ENCODE measurements around the gene NRDC. TPM values are rescaled to one million over a fixed set of nuclear protein-coding genes. Genes with fewer than 3 reads are reported as not detected.

The NRDC gene
- total and polyA plus RNA-seq, 2 experiments from 2014 or later = 129 to 217 TPM

DNA sequence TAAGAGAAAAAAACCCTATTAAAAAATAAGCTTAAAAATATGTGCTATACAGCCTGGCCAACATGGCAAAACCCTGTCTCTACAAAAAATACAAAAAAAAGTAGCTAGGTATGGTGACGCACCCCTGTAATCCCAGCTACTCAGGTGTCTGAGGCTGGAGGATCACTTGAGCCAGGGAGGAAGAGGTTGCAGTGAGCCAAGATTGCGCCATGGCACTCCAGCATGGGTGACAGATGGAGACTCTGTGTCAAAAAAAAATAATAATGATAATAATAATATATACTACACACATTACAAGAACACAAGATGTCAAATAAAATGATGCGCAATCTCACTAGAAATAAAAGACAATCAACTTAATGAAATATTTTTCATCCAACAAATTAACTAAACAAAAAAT lies 22.9 kb downstream of the NRDC start:
- H3K27ac ChIP-seq (ENCODE audit: low read depth) = no peak overlapping the region
- H3K4me2 ChIP-seq = no peak overlapping the region
- H3K4me3 Mint-ChIP-seq = no peak overlapping the region
- DNase-seq (ENCODE audit: low spot score) = no peak
- H3K27ac Mint-ChIP-seq = no peak overlapping the region
- no peaks in the 10 kb centered on the region for H3K9me3 Mint-ChIP-seq
- no peak overlapping the region for H3K4me3 ChIP-seq
- H3K36me3 ChIP-seq (ENCODE audit: insufficient read depth) = no peaks in the 10 kb centered on the region
- no peaks in the 10 kb centered on the region for H3K9me2 ChIP-seq (ENCODE audit: insufficient read depth)
- no peaks in the 10 kb centered on the region for H3F3A ChIP-seq (replicated peaks; ENCODE audit: low read depth)
- H3K79me2 ChIP-seq (replicated peaks; ENCODE audit: insufficient read depth) = peaks cover 73% of the 10 kb centered on the region
- peaks cover 40% of the 10 kb centered on the region for H3K4me1 ChIP-seq (ENCODE audit: insufficient read depth)
- H3K4me1 Mint-ChIP-seq = peaks cover 36% of the 10 kb centered on the region; the same call in 2 of the 3 replicates
- H4K20me1 ChIP-seq (replicated peaks; ENCODE audit: insufficient read depth) = peaks cover 9% of the 10 kb centered on the region; the same call in 1 of the 2 replicates
- peaks cover 21% of the 10 kb centered on the region for H3K36me3 Mint-ChIP-seq (ENCODE audit: low read depth)
- no peaks in the 10 kb centered on the region for H3K27me3 ChIP-seq (ENCODE audit: insufficient read depth)
- H2AFZ ChIP-seq = no peak overlapping the region
- TF ChIP-seq, protein P1, sequence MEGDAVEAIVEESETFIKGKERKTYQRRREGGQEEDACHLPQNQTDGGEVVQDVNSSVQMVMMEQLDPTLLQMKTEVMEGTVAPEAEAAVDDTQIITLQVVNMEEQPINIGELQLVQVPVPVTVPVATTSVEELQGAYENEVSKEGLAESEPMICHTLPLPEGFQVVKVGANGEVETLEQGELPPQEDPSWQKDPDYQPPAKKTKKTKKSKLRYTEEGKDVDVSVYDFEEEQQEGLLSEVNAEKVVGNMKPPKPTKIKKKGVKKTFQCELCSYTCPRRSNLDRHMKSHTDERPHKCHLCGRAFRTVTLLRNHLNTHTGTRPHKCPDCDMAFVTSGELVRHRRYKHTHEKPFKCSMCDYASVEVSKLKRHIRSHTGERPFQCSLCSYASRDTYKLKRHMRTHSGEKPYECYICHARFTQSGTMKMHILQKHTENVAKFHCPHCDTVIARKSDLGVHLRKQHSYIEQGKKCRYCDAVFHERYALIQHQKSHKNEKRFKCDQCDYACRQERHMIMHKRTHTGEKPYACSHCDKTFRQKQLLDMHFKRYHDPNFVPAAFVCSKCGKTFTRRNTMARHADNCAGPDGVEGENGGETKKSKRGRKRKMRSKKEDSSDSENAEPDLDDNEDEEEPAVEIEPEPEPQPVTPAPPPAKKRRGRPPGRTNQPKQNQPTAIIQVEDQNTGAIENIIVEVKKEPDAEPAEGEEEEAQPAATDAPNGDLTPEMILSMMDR (conservative IDR thresholded peaks at IDR 0.05; ENCODE audit: low read depth in 2 of 2) = no peak
- no peak for TF ChIP-seq EZH2 (IDR thresholded peaks at IDR 0.05; ENCODE audit: low read depth, unreplicated experiment)
- no peak for TF ChIP-seq CREB1 (CRISPR knock-in tag; IDR thresholded peaks at IDR 0.05; ENCODE audit: low read depth)
- no peak for TF ChIP-seq EZH2phosphoT487 (IDR thresholded peaks at IDR 0.05; ENCODE audit: unreplicated experiment)
- TF ChIP-seq ZNF114 (CRISPR knock-in tag; IDR thresholded peaks at IDR 0.05) = no peak
- TF ChIP-seq, protein P2, sequence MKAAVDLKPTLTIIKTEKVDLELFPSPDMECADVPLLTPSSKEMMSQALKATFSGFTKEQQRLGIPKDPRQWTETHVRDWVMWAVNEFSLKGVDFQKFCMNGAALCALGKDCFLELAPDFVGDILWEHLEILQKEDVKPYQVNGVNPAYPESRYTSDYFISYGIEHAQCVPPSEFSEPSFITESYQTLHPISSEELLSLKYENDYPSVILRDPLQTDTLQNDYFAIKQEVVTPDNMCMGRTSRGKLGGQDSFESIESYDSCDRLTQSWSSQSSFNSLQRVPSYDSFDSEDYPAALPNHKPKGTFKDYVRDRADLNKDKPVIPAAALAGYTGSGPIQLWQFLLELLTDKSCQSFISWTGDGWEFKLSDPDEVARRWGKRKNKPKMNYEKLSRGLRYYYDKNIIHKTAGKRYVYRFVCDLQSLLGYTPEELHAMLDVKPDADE (IDR thresholded peaks at IDR 0.05) = no peak
- TF ChIP-seq ZNF331 (CRISPR knock-in tag; IDR thresholded peaks at IDR 0.05; ENCODE audit: low read depth) = no peak
- TF ChIP-seq, protein P3, sequence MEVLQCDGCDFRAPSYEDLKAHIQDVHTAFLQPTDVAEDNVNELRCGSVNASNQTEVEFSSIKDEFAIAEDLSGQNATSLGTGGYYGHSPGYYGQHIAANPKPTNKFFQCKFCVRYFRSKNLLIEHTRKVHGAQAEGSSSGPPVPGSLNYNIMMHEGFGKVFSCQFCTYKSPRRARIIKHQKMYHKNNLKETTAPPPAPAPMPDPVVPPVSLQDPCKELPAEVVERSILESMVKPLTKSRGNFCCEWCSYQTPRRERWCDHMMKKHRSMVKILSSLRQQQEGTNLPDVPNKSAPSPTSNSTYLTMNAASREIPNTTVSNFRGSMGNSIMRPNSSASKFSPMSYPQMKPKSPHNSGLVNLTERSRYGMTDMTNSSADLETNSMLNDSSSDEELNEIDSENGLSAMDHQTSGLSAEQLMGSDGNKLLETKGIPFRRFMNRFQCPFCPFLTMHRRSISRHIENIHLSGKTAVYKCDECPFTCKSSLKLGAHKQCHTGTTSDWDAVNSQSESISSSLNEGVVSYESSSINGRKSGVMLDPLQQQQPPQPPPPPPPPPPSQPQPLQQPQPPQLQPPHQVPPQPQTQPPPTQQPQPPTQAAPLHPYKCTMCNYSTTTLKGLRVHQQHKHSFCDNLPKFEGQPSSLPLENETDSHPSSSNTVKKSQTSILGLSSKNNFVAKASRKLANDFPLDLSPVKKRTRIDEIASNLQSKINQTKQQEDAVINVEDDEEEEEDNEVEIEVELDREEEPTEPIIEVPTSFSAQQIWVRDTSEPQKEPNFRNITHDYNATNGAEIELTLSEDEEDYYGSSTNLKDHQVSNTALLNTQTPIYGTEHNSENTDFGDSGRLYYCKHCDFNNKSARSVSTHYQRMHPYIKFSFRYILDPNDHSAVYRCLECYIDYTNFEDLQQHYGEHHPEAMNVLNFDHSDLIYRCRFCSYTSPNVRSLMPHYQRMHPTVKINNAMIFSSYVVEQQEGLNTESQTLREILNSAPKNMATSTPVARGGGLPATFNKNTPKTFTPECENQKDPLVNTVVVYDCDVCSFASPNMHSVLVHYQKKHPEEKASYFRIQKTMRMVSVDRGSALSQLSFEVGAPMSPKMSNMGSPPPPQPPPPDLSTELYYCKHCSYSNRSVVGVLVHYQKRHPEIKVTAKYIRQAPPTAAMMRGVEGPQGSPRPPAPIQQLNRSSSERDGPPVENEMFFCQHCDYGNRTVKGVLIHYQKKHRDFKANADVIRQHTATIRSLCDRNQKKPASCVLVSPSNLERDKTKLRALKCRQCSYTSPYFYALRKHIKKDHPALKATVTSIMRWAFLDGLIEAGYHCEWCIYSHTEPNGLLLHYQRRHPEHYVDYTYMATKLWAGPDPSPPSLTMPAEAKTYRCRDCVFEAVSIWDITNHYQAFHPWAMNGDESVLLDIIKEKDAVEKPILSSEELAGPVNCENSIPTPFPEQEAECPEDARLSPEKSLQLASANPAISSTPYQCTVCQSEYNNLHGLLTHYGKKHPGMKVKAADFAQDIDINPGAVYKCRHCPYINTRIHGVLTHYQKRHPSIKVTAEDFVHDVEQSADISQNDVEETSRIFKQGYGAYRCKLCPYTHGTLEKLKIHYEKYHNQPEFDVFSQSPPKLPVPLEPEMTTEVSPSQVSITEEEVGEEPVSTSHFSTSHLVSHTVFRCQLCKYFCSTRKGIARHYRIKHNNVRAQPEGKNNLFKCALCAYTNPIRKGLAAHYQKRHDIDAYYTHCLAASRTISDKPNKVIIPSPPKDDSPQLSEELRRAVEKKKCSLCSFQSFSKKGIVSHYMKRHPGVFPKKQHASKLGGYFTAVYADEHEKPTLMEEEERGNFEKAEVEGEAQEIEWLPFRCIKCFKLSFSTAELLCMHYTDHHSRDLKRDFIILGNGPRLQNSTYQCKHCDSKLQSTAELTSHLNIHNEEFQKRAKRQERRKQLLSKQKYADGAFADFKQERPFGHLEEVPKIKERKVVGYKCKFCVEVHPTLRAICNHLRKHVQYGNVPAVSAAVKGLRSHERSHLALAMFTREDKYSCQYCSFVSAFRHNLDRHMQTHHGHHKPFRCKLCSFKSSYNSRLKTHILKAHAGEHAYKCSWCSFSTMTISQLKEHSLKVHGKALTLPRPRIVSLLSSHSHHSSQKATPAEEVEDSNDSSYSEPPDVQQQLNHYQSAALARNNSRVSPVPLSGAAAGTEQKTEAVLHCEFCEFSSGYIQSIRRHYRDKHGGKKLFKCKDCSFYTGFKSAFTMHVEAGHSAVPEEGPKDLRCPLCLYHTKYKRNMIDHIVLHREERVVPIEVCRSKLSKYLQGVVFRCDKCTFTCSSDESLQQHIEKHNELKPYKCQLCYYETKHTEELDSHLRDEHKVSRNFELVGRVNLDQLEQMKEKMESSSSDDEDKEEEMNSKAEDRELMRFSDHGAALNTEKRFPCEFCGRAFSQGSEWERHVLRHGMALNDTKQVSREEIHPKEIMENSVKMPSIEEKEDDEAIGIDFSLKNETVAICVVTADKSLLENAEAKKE (CRISPR knock-in tag; IDR thresholded peaks at IDR 0.05) = no peak
- no peak for TF ChIP-seq STAT1 (IDR thresholded peaks at IDR 0.05; ENCODE audit: unreplicated experiment)
- TF ChIP-seq POLR2AphosphoS5 (IDR thresholded peaks at IDR 0.05; ENCODE audit: low read depth) = no peak
- TF ChIP-seq, protein P4, sequence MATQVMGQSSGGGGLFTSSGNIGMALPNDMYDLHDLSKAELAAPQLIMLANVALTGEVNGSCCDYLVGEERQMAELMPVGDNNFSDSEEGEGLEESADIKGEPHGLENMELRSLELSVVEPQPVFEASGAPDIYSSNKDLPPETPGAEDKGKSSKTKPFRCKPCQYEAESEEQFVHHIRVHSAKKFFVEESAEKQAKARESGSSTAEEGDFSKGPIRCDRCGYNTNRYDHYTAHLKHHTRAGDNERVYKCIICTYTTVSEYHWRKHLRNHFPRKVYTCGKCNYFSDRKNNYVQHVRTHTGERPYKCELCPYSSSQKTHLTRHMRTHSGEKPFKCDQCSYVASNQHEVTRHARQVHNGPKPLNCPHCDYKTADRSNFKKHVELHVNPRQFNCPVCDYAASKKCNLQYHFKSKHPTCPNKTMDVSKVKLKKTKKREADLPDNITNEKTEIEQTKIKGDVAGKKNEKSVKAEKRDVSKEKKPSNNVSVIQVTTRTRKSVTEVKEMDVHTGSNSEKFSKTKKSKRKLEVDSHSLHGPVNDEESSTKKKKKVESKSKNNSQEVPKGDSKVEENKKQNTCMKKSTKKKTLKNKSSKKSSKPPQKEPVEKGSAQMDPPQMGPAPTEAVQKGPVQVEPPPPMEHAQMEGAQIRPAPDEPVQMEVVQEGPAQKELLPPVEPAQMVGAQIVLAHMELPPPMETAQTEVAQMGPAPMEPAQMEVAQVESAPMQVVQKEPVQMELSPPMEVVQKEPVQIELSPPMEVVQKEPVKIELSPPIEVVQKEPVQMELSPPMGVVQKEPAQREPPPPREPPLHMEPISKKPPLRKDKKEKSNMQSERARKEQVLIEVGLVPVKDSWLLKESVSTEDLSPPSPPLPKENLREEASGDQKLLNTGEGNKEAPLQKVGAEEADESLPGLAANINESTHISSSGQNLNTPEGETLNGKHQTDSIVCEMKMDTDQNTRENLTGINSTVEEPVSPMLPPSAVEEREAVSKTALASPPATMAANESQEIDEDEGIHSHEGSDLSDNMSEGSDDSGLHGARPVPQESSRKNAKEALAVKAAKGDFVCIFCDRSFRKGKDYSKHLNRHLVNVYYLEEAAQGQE (IDR thresholded peaks at IDR 0.05; ENCODE audit: unreplicated experiment) = no peak
- no peak for TF ChIP-seq NANOG (IDR thresholded peaks at IDR 0.05; ENCODE audit: borderline replicate concordance)
- TF ChIP-seq JUNB (IDR thresholded peaks at IDR 0.05; ENCODE audit: unreplicated experiment) = no peak
- H3K27me3 Mint-ChIP-seq (ENCODE audit: insufficient read depth, low read depth, poor library complexity) = no peaks in the 10 kb centered on the region
- no peak for ATAC-seq

All from GM23338 (cell line).